HFF-Myc (cell line): ENCODE data around the gene TAS1R1.

Source experiments
- DNase-seq: peaks from one replicate; pipeline ENCODE4 v3.0.0-alpha.2; 2011; ENCODE audit warnings: low read depth; ENCODE audit errors: extremely low read depth
- H3K4me3 ChIP-seq: replicated peaks from 2 replicates; pipeline ENCODE4 v1.5.1; 2011; ENCODE audit warnings: low read depth, mild to moderate bottlenecking, control low read depth, low read length
- TF ChIP-seq, protein P1 (sequence below): IDR thresholded peaks from 2 replicates; pipeline ENCODE4 v1.5.1; 2012; ENCODE audit warnings: mild to moderate bottlenecking, low read depth, low read length, control low read depth; ENCODE audit errors: missing control alignments

TAS1R1 gene

GRCh38 chr1:6519935-6520671 is 35.0 kb upstream of the TAS1R1 start:
- DNase-seq, result peak; percentile 51
- H3K4me3 ChIP-seq, result no peak overlapping the region
- TF ChIP-seq, protein P1, sequence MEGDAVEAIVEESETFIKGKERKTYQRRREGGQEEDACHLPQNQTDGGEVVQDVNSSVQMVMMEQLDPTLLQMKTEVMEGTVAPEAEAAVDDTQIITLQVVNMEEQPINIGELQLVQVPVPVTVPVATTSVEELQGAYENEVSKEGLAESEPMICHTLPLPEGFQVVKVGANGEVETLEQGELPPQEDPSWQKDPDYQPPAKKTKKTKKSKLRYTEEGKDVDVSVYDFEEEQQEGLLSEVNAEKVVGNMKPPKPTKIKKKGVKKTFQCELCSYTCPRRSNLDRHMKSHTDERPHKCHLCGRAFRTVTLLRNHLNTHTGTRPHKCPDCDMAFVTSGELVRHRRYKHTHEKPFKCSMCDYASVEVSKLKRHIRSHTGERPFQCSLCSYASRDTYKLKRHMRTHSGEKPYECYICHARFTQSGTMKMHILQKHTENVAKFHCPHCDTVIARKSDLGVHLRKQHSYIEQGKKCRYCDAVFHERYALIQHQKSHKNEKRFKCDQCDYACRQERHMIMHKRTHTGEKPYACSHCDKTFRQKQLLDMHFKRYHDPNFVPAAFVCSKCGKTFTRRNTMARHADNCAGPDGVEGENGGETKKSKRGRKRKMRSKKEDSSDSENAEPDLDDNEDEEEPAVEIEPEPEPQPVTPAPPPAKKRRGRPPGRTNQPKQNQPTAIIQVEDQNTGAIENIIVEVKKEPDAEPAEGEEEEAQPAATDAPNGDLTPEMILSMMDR, result no peak

GRCh38 chr1:6521536-6521935 is 33.6 kb upstream of the TAS1R1 start:
- no peak for DNase-seq
- TF ChIP-seq, protein P1, result no peak
- H3K4me3 ChIP-seq, result no peak overlapping the region

- DNase-seq, result no peak
- TF ChIP-seq, protein P1, result peak; percentile 64
- H3K4me3 ChIP-seq, result no peak overlapping the region
Observed at GRCh38 chr1:6523566-6523965, 31.5 kb upstream of the TAS1R1 start.

DNA sequence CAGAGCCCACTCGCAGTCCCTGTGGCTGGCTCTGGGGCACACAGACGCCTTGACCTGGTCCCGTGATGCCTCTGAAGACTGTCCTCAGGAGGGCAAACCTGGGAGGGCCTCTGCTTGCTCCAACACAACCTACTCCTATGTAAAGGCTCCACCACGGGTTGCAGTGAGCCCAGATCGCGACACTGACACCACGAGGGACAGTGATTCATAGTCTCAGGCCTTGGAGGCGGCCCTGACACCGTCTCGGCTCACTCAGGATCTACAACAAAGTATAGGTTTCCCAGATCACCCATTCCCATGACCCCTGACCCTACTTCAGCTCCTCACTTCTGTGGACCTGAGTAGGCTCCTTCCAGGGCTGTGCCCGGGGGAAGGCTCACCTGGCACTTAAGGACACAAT is 28.8 kb upstream of the TAS1R1 start:
- no peak for DNase-seq
- TF ChIP-seq, protein P1, result no peak
- H3K4me3 ChIP-seq, result no peak overlapping the region

DNA sequence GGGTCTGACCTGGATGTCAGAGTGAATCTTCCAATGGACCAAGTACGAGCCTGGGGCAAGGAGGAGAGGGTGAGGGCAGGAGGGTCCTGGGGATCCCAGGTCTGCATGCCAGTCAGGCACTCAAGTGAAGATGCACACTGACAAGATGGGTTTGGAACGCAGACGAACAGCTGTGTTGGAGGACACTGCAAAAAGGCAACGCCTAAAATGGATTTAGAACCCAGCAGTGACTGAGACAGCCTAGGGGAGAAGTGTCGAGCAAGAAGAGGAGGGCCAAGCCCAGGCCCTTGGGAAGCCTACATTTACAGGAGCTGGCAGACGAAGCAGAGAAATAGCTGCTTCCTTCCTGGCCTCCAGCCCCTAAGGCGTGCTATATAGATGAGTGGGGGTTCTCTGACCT is 26.6 kb upstream of the TAS1R1 start:
- no peak for DNase-seq
- TF ChIP-seq, protein P1, result no peak
- no peak overlapping the region for H3K4me3 ChIP-seq

GRCh38 chr1:6530504-6531160 is 24.5 kb upstream of the TAS1R1 start:
- no peak for DNase-seq
- TF ChIP-seq, protein P1, result no peak
- H3K4me3 ChIP-seq, result no peak overlapping the region

GRCh38 chr1:6531996-6532395 is 23.1 kb upstream of the TAS1R1 start:
- no peak for DNase-seq
- H3K4me3 ChIP-seq, result no peak overlapping the region
- TF ChIP-seq, protein P1, result no peak
